SHP77 treated with DMSO at 0.1 percent for 48 hours (cell line): ENCODE results near the gene MYO16.
A peak's percentile ranks its signal among the peaks of the same experiment; 100 is the strongest.

Experiments used
- DNase-seq: peaks from one replicate; lab custom pipeline; 2025; lab: John Stamatoyannopoulos, UW

The MYO16 gene

DNA sequence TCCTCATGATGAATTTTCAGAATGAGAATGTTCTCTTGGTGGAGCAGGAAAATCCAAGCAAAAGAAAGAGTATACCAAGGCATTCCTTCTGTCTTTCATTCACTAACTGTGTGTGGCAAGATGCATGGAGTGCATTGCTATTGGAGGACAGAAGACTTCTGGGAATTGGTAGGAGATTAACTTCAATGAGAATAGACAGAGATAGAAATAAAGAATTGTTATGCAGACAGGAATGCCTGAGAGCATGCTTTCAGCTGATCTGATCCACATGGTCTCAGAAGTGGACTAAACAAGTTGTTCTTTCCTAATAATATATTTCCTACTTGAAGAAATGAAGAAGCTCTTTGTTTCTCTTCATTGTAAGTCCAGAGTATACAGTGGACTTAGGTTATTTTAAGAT lies 303.6 kb downstream of the MYO16 start:
- DNase-seq = no peak

DNA sequence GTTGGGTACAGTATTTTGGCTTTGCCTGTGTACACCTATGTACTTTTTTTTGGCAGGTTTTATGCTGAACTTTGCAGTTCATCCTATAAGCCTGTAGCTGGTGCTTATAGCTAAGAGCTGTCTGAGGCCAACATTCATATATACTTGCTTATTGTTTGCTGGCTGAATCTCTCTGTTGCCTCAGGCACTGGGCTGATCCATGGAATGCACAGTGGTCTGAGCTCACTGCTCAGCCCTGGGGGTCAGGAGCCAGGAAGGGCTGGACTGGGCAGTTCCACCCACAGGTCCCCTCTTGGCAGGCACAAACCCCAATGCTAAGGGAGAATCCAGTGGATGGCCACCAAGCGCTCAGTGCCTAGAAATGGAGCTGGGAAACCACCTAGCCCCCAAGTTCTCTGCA lies 308.7 kb downstream of the MYO16 start:
- DNase-seq = no peak

DNA sequence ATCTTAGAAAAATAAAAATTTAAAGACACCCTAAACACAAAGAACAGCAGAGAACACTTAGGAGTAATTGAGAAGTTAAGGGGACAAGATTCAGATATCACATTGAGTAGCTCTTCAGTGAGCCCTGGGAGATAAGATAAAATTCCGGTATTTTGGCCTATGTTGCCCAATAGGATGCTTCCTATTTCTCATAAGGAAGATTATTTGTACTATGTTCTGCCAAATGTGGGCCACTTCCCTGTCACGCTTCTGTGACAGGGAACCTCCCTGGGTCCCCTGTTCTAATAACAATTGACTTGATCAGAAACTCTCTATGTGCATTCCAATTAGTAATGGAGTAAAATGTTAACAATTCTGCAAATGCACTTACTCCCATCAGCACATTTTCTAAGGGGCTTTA lies 310.7 kb downstream of the MYO16 start:
- DNase-seq = no peak

DNA sequence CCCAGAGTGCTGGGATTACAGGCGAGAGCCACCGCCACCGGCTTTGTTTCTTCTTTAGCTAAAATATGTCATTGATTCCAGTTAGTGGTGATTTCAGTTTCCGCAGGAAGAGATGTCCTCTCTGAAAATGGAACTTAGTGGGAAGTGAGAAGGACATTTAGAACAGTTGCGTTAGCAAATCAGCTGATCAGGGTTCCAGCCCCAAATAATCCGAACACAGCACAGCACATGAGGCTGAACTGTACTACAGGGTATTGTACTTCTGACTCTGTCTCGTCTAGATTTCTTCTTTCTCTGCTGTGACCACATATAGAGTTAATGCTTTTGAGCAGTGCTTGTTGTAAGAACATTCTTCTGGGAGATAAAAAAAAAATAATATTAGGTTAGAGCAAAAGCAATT lies 314.4 kb downstream of the MYO16 start:
- DNase-seq = no peak

DNA sequence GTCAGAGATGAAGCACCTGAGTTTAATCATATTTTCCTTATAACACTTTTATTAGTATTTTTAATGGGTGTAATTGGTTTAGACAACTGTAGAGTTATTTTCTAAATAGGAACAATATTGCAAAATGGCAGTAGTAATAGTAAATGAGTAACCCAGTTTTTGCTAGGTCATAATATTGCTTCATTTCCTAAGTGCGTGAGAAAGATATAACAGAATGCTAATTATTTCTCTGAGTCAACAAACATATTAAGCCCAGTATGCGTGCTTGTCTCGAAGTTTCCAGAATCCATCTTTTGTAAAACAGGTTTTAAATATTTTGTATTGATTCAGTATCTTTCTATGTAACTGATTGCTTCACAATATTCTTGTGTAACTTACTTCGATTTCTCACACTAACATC lies 315.3 kb downstream of the MYO16 start:
- no peak for DNase-seq

DNA sequence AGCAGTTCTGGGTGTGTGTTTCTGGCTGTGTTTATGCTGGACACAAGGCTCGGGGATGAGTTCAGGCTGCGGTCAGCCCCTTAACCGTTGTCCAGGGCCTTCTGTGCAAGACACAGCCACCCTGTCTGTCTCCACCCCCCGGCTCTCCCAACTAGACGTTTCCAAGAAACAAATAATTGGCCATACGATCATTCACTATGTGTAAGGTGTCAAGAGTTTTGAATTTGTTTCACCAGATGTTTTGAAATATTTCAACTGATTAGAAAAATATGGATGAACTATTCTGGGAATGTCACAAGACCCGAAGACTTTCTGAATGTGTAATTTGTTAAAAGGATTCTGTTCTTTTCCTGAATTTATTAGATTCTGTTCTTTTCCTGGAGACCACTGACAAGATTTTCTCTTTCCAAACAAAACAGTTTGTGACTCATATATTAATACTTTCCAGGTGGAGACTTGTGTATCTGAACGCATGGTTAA lies 318.2 kb downstream of the MYO16 start:
- DNase-seq = no peak

DNA sequence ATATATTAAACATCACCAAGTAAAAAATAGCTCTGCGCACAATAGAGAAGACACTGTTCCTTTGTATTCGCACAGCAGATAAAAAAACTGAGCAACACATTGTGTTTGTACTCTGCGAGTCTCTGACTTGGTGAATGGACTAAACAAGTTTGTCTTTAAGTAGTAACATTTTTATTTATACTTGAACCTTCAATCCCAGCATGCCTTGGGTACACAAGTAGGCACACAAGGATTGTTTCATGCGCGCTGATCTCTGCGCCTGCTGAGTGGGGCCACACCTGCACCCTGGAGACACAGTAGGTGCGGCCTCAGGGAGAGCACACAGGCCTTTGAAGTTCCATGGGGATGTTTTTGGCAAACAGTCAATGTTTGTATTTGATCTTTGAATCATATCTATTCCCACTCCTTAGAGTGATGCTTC lies 318.9 kb downstream of the MYO16 start:
- DNase-seq = no peak

DNA sequence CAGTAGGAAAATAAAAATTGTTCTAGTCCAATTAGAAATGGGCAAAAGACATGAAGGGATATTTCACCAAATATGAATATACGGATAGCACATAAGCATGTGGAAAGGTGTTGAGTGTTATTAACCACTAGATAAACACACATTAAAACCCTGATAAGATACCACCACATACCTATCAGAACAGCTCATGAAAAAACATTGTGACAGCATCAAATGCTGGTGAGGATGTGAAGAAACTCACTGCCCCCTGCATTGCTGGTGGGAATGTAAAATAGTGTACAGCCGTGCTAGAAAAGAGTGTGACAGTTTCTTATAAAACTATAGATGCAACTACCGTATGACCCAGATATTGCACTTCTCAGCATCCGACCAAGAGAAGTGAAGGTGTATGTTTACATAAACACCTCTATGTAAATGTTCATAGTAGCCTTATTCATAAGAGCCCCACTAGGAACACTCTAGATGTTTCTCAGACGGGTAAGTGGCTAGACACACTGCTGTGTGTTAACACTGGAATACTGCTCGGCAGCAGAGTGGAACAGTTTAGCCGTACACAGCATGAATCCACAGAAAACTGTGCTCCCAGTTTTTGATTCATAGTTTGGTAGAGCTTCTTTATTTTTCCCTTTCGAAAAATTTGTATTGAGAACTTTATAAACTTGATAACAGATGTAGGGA lies 321.1 kb downstream of the MYO16 start:
- no peak for DNase-seq

DNA sequence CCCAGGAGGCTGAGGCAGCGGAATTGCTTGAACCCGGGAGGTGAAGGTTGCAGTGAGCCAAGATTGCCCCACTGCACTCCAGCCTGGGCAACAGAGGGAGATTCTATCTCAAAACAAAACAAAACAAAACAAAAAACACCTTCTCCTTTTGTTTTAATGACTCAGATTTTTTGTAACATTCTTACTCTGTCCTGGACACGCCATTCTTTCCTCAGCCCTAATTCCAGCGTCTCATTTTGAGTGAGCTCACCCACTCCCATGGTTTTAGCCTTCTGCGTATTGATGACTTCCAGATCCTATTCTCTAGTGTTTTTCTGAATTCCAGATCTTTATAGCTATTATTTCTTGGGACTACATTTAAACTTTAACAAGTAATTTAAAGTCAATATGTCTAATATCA lies 326.3 kb downstream of the MYO16 start:
- no peak for DNase-seq

DNA sequence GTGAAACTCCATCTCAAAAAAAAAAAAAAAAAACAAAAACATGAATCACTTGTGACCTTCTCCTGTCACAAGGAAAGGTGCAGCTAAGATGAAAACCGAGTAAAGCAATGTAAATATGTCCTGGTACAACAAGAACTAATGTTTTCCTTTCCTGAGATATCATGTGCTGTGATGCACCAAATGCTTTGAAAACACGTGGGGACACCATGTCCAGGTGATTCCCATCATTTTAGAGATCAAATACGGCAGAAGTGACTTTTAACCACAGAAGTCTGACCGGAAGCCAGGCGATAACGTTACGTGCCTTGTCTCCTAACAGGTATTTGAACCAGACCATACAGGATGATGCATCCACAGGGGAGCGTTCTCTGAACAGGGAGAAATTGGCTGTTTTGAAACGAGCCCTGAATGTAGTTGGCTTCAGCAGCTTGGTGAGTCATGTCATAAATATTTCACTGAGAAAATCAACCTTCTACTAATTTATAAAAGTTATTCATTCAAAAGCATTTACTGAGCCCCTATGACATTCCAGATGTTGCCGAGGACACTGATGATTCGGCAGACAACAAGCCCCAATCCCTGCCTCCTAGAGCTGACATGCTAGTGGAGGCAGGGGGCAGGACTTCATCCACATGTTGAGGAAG lies 328.1 kb downstream of the MYO16 start:
- DNase-seq = no peak

DNA sequence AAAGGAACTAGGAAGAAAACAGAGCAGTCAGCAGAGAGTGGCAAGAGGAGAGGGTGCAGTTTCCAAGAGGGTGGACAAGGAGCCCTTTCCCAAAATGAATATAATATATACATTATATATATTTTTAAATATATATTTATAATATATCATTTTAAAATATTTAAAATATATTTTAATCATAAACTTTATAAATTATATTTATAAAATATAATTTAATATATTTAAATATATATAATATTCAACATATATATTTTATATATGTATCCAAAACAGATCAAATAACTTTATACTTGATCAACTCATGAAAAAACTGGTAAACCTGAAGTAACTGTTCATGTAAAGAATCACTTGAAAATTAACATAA lies 328.6 kb downstream of the MYO16 start:
- DNase-seq = no peak

DNA sequence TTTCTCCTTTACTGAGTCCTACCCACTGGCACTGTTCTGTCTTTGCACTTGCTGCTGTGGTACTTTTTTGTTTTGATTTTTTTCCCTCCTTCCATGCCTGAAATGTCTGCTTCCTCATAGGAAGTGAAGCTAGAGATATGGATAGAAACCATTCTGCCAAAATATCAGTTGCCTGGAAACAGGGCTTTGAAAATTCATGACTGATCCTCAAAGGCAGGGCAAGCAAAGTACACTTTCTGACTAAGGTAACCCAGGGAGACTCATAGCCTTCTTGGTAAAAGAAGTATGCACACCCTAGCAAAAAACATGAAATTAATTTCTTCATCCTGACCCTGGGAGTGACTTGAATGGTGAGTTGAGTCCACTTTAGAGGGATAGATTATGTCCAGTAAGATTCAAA lies 329.8 kb downstream of the MYO16 start:
- no peak for DNase-seq

DNA sequence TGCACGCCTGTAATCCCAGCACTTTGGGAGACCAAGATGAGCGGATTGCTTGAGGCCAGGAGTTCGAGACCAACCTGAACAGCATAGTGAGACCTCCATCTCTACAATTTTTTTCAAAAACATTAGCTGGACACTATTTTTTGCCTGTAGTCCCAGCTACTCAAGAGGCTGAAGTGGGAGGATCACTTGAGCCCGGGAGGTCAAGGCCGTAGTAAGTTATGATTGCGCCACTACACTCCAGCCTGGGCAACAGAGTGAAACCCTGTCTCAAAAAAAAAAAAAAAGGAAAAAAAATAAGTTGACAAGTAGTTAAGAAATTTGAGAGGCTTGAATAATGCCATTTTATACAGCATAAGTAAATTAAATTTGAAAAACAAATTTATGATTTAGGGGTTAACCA lies 330.6 kb downstream of the MYO16 start:
- no peak for DNase-seq

DNA sequence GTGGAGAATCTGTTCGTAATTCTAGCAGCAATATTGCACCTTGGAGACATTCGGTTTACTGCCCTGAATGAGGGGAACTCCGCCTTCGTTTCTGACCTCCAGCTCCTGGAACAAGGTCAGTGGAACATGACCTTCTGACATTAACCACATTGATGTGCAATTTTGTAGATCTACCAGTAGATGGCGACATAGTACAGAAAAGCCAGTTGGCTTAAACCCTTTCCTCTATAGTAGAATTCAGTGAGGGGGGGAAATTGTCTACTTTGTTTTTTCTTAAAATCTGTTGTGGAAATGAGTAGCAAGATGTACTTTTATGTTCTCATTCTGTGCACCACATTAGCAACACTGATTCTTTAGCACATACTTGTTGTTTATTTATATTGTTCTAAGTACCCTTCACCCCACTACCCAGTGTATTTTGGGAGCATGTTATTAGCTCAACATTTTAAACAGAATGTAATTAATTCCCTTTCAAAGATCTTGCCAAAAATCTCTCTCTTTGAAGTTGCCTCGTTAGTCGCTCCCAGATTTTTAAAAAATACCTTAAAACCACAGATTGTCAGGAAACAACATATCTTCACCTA lies 332.2 kb downstream of the MYO16 start:
- peak; percentile 91 for DNase-seq

DNA sequence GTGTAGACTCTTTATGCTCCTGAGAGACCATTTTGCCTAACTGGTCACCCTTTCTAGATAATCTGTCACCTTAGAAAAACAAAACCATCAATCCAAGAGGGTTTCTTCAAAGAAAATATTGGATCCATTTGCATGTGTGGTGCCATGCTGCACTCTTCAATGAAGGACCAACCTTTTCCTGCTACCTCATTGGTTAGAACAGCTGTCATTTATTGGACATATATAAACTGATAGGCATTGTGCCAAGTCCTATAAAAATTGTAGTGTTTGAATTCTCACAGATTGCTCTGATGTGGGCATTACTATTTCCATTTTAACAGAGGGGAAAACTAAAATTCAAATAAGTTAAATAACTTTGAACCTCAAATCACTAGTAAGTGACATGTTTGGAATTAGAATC lies 333.2 kb downstream of the MYO16 start:
- no peak for DNase-seq

DNA sequence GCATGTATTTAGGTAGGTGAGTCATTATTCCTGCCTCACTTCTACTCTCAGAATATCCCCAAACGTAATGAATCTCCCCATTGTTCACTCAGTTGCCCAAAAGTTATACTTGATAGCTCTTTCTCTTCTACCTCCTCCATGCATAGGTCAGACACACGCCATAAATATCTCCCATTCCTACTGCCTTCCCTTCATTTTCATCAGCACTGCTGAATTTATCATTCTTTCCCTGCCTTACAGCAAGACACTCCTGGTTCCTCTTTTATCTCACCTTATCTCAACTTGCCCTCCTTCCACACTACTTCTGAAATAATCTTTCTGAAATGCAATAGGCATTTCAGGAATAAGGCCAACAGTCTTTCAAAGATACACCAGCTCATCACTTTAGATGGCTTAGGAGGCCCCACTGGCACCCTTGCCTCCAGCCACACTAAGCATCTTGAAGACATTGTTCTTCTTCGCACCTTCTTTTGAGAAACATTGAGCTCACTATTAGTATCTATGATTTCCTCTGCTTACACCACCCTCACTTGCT lies 333.9 kb downstream of the MYO16 start:
- DNase-seq = no peak

DNA sequence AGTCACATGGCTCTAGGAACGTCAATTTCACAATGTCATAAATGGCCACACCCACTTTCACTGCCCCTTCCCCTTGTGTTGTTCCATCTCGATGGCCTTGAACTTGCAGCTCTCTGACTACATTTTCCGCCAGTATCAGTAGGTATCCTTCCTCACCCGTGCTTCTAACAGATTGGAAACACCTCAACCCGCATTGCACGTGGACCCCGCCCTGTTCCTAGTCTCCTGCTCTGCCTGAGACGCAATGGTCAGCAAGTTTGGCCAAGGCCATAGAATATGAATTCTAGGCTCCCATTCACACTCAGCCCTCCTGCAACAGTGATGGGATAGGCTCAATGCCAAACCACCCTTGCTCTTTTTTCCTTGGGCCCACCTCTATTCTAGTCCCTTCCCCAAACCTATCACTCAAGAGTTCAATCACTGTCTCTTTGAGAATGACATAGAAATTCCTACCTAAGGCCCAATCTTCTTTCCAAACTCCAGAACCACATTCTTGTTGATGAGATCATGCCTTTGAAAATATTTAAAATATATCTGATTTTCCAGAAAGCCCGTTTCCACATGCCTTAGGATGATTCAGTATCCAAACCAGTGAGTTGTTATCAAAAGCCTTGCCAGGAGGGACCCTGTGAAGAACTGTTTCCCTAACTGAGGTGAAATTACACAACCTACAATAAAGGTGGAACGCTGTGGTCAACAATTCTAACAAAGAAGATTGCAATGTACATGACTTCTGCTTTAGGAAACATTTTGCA lies 334.6 kb downstream of the MYO16 start:
- no peak for DNase-seq

DNA sequence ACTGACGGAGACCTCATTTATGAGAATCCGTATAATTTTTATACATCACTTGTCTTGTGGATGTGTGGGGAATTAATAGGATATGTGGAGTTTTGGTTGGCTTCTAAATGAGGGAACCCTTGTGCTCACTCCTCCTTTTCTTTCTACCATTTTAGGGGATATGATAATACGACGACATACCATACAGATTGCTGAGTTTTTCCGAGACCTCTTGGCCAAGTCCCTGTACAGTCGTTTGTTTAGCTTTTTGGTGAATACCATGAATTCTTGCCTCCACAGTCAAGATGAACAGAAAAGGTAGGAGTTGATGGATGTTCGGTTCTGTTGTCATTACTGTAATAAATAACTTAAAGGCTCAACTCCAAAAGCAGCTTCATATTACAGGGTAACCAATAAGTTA lies 335.2 kb downstream of the MYO16 start:
- DNase-seq = no peak

DNA sequence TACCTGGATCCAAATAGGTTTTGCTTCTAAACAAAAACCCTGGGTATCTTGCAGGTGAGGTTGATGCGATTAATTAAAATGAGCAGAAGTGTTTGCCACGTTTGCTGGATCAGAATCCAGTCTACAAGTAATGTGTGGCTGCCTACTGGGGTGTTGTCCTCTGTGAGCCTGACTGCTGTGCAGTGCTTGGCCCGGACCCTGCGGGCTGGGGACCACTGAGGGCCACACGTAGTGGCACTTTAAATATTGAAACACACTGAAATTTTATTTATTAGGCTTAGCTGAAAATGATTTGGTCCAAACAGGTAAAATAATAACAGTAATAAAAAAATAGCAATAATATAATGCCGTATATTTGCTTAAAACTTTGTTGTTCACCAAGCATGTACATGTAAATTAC lies 338.0 kb downstream of the MYO16 start:
- no peak for DNase-seq

DNA sequence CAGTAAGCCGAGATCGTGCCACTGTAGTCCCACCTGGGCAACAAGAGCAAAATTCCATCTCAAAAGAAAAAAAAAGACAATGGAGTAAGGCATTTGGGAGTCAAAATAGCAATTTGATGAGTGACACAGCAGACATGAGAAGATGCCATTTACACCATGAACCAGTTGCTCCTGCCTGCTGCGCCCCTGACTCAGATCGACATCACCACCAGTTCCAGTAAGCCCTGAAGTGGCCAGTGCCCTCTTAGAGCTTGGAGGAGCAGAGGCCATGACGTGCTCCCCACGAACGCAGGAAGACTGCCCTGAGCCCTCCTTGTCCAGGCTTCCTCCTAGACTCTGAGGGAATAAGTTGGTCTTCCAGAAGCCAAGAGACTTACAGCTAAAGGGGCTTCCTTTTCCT lies 339.2 kb downstream of the MYO16 start:
- DNase-seq = no peak

DNA sequence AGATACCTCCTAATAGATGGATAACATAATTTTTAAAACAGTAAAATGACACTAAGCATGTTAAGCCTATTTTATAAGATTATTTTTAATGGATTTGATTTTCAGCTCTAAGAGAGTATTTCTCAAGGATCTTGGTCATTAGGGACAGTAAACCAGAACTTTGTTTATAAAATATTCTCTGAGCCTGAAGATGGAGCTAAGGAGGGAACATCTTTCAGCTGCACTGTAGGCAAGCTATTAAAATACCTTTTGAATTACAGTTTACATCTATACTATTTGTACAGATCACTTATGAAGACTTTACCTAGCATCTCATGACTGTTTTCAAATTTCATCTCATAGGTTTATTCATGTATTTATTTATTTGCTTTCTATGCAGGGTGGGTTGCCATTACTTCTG lies 345.3 kb downstream of the MYO16 start:
- DNase-seq = no peak

DNA sequence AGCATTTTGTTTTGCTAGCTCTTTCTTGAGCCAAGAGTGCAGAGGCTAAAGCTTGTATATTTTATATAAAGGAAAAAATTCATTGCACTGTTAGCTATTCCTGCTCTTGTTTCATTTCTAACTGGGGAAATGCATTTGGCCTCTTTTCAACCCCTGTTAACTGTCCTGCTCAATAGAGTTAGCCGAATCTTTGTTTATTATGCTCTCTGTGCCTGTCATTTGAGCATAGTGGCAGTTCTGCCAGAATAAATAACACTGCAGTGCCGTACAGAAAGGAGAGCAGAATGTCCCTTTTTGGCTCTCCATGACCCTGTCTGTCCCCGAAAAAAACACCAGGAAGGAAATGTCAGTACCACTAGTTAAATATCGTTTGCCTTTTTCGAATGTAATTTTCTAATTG lies 350.8 kb downstream of the MYO16 start:
- DNase-seq = peak; percentile 54

DNA sequence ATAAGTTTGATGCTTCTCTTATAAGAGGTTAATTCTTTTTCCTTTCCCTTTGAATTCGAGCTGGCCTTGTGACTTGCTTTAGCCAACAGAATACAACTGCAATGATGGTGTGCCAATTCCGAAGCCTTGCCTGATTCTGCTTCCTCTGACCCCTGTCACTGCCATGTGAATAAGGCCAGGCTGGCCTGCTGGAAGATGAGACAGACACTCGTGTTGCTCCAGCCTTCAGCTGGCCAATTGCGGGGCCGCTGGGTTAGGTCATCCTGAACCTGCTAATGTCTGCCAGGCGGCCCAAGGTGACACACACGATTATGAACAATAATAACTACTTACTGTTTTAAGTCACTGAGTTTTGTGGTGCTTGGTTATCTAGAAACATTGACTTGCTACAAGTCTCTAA lies 352.0 kb downstream of the MYO16 start:
- DNase-seq = peak; percentile 83
